Uterus (tissue), 2 donors: ENCODE results near the gene SND1.

ENCODE experiments used
- POLR2A ChIP-seq, 2 donors: fragments of 450-650 bp; IDR thresholded peaks; one replicate each; pipeline ENCODE4 v1.6.1; 2016; ENCODE audit warnings: antibody characterized with exemption in 2 of 2, mild to moderate bottlenecking in 1 of 2, moderate library complexity in 1 of 2
- TF ChIP-seq, protein P1 (sequence below), 4 experiments: fragments of 200-600 bp in 2 of 4; fragments of 450-650 bp in 2 of 4; sonication (generic) in 2 of 4; IDR thresholded peaks; one replicate each; pipeline ENCODE4 v1.5.1; 2016 to 2019; ENCODE audit warnings: antibody characterized with exemption in 4 of 4, mild to moderate bottlenecking in 2 of 4, moderate library complexity in 1 of 4

DNA sequence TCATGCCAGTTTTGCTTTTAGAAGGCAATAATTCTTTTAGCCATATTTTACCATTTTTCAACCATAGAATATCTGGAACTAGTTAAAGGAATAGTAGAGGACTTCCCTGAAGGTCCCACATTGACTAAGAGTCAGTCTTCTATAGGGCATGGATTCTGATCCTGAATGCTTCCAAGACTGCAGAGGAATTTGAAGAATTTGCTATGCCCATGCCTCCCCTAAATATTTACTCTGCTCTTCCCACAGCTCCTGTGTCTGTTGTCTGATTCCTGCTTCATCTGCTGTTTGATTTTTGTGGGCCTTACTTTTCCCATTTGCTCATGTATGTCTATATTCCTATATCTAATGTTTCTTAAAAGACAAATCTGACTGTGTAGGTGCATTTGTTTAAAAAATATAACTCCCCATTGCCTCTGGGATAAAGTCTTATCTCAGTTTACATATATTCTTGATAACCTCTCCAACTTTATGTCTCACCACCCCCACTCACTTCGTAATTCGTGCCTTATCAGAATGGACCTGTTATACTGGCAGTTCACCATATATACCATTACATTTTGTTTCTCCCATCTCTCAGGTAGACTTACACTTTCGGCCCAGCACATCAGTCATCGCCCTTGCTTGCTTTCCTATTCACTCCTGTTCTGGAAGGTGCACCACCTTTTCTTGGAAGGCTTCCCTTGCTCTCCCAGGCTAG, 345.4 kb downstream of the SND1 start:
- no peak for TF ChIP-seq POLR2A (IDR thresholded peaks at IDR 0.05)
- TF ChIP-seq, protein P1, sequence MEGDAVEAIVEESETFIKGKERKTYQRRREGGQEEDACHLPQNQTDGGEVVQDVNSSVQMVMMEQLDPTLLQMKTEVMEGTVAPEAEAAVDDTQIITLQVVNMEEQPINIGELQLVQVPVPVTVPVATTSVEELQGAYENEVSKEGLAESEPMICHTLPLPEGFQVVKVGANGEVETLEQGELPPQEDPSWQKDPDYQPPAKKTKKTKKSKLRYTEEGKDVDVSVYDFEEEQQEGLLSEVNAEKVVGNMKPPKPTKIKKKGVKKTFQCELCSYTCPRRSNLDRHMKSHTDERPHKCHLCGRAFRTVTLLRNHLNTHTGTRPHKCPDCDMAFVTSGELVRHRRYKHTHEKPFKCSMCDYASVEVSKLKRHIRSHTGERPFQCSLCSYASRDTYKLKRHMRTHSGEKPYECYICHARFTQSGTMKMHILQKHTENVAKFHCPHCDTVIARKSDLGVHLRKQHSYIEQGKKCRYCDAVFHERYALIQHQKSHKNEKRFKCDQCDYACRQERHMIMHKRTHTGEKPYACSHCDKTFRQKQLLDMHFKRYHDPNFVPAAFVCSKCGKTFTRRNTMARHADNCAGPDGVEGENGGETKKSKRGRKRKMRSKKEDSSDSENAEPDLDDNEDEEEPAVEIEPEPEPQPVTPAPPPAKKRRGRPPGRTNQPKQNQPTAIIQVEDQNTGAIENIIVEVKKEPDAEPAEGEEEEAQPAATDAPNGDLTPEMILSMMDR (IDR thresholded peaks at IDR 0.05), result no peak
